MM.1S (cell line): ENCODE data around the gene BEST4.
"Not testable (repeated sequence)": the region's sequence is repeated elsewhere in the genome, so short reads cannot be mapped to it uniquely, and the experiment has no call there.

Experiments used
- DNase-seq: peaks from one replicate; pipeline ENCODE4 v3.0.0-alpha.2; 2015
- H2AFZ ChIP-seq: fragments of 300-600 bp; sonication (generic); 2 replicates; pipeline ENCODE4 v1.6.0; 2016; ENCODE audit warnings: antibody characterized with exemption, low read length
- H3F3A ChIP-seq: fragments of 300-600 bp; sonication (generic); 2 replicates; pipeline ENCODE4 v1.6.1; 2016; ENCODE audit warnings: mild to moderate bottlenecking, antibody characterized with exemption, low read length, moderate library complexity, mixed read lengths; ENCODE audit not compliant: insufficient read depth
- H3K27ac ChIP-seq: fragments of 300-600 bp; sonication (generic); 2 replicates; pipeline ENCODE4 v1.5.1; 2016; ENCODE audit warnings: mild to moderate bottlenecking, low read length
- H3K27me3 ChIP-seq: fragments of 300-600 bp; sonication (generic); replicated peaks from 2 replicates; pipeline ENCODE4 v1.6.0; 2016; ENCODE audit warnings: low read length; ENCODE audit not compliant: insufficient read depth
- H3K36me3 ChIP-seq: fragments of 300-600 bp; sonication (generic); replicated peaks from 2 replicates; pipeline ENCODE4 v1.6.1; 2016; ENCODE audit warnings: mild to moderate bottlenecking, low read length, mixed read lengths; ENCODE audit not compliant: insufficient read depth
- H3K4me1 ChIP-seq: fragments of 300-600 bp; sonication (generic); 2 replicates; pipeline ENCODE4 v1.6.1; 2016; ENCODE audit warnings: low read length, mixed read lengths
- H3K4me2 ChIP-seq: fragments of 300-600 bp; sonication (generic); 2 replicates; pipeline ENCODE4 v1.6.0; 2016; ENCODE audit warnings: low read depth, low read length
- H3K4me3 ChIP-seq: fragments of 300-600 bp; sonication (generic); 2 replicates; pipeline ENCODE4 v1.5.1; 2016; ENCODE audit warnings: low read length, mixed read lengths
- H3K79me2 ChIP-seq: fragments of 300-600 bp; sonication (generic); 2 replicates; pipeline ENCODE4 v1.6.1; 2016; ENCODE audit warnings: mixed run types, low read length, mixed read lengths
- H3K9ac ChIP-seq: fragments of 300-600 bp; sonication (generic); 2 replicates; pipeline ENCODE4 v1.6.1; 2016; ENCODE audit warnings: low read length, mixed read lengths
- H3K9me2 ChIP-seq: fragments of 300-600 bp; sonication (generic); replicated peaks from 2 replicates; pipeline ENCODE4 v1.6.1; 2016; ENCODE audit warnings: mild to moderate bottlenecking, low read length, mixed read lengths; ENCODE audit not compliant: insufficient read depth
- H3K9me3 ChIP-seq: fragments of 300-600 bp; sonication (generic); replicated peaks from 2 replicates; pipeline ENCODE4 v1.6.1; 2016; ENCODE audit warnings: mild to moderate bottlenecking, low read length, mixed read lengths; ENCODE audit not compliant: insufficient read depth
- H4K20me1 ChIP-seq: fragments of 300-600 bp; sonication (generic); 2 replicates; pipeline ENCODE4 v1.6.1; 2016; ENCODE audit warnings: mild to moderate bottlenecking, low read length, moderate library complexity, mixed read lengths; ENCODE audit not compliant: insufficient read depth
- EZH2 ChIP-seq: fragments of 300-600 bp; sonication (generic); optimal IDR thresholded peaks from 2 replicates; pipeline ENCODE3; 2017; ENCODE audit warnings: low read depth, mild to moderate bottlenecking, antibody characterized with exemption, low read length, mixed read lengths
- EZH2phosphoT487 ChIP-seq: fragments of 300-600 bp; sonication (generic); IDR thresholded peaks from 2 replicates; pipeline ENCODE4 v1.6.1; 2018; ENCODE audit warnings: antibody characterized with exemption, low read length
- TF ChIP-seq, protein P1 (sequence below): fragments of 300-600 bp; sonication (generic); IDR thresholded peaks from 2 replicates; pipeline ENCODE4 v1.5.1; 2016; ENCODE audit warnings: antibody characterized with exemption, low read length, mixed read lengths

Gene BEST4

GRCh38 chr1:44775078-44775929, 12.7 kb downstream of the BEST4 start, which contains the start of gene RPS8:
Gene RPS8 (plus strand): TSS chr1:44775540. CDS start chr1:44775597, 57 bp downstream.
- TF ChIP-seq, protein P1, sequence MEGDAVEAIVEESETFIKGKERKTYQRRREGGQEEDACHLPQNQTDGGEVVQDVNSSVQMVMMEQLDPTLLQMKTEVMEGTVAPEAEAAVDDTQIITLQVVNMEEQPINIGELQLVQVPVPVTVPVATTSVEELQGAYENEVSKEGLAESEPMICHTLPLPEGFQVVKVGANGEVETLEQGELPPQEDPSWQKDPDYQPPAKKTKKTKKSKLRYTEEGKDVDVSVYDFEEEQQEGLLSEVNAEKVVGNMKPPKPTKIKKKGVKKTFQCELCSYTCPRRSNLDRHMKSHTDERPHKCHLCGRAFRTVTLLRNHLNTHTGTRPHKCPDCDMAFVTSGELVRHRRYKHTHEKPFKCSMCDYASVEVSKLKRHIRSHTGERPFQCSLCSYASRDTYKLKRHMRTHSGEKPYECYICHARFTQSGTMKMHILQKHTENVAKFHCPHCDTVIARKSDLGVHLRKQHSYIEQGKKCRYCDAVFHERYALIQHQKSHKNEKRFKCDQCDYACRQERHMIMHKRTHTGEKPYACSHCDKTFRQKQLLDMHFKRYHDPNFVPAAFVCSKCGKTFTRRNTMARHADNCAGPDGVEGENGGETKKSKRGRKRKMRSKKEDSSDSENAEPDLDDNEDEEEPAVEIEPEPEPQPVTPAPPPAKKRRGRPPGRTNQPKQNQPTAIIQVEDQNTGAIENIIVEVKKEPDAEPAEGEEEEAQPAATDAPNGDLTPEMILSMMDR = no peak
- TF ChIP-seq EZH2phosphoT487 (no peak), EZH2 (no peak)
- H2AFZ ChIP-seq = peak within 1 kb of the TSS; percentile 98
- peaks cover 18% of the 10 kb centered on the region for H3K36me3 ChIP-seq
- no peaks in the 10 kb centered on the region for H3K9me2 ChIP-seq
- no peaks in the 10 kb centered on the region for H3K27me3 ChIP-seq
- H3K9me3 ChIP-seq = no peaks in the 10 kb centered on the region
- peak within 1 kb of the TSS; percentile 90 for H3K9ac ChIP-seq
- DNase-seq = peak; percentile 96
- peaks cover 11% of the 10 kb centered on the region; the same call in 1 of the 2 replicates for H4K20me1 ChIP-seq
- peaks cover 36% of the 10 kb centered on the region for H3F3A ChIP-seq
- peak within 1 kb of the TSS; percentile 67 for H3K27ac ChIP-seq
- peak within 1 kb of the TSS; percentile 99 for H3K4me2 ChIP-seq
- H3K79me2 ChIP-seq = peaks cover 41% of the 10 kb centered on the region
- 0 out of 2 replicates have a peak, but pooled peaks cover 7% of the 10 kb centered on the region for H3K4me1 ChIP-seq
- peak within 1 kb of the TSS; percentile 98 for H3K4me3 ChIP-seq

GRCh38 chr1:44766421-44766820, 21.5 kb downstream of the BEST4 start:
- H3K79me2 ChIP-seq, H3K27me3 ChIP-seq, H3K9me3 ChIP-seq, H3K4me2 ChIP-seq, H2AFZ ChIP-seq, H3K4me3 ChIP-seq, H3K9ac ChIP-seq, H4K20me1 ChIP-seq, DNase-seq, H3F3A ChIP-seq, H3K9me2 ChIP-seq, H3K4me1 ChIP-seq, H3K27ac ChIP-seq: not testable (repeated sequence)
- peaks cover 14% of the 10 kb centered on the region for H3K36me3 ChIP-seq

DNA sequence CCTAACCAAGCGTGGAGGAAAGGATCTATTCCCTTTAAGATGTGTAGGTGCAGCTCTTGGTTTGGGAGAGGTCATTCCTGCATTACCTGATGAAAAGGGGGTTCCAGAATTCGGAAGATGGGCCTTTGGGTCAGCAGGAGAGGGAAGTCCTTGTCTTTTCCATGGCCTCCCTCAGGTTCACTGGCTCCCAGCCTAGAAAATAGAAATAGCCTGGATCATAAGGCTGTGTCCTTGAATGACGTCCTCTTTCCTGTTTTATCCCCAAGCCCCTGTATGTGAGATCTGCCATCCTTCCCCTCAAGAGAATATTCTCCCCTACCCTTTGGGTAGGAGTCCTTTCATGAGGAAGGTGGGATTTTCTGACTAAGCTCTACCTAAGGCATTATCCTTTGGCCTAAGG, 27.1 kb downstream of the BEST4 start:
- Histone ChIP-seq H3K27ac (no peak overlapping the region), H3K9me2 (no peaks in the 10 kb centered on the region), H3K36me3 (peaks cover 13% of the 10 kb centered on the region; the same call in 1 of the 2 replicates), H2AFZ (no peak overlapping the region), H3K9ac (no peak overlapping the region), H3K4me1 (peaks cover 5% of the 10 kb centered on the region), H3K4me2 (no peak overlapping the region), H3K27me3 (no peaks in the 10 kb centered on the region), H3K9me3 (no peaks in the 10 kb centered on the region), H3K4me3 (no peak overlapping the region), H3F3A (no peaks in the 10 kb centered on the region), H4K20me1 (no peaks in the 10 kb centered on the region), H3K79me2 (no peaks in the 10 kb centered on the region; the same call in 1 of the 2 replicates)
- TF ChIP-seq EZH2phosphoT487 (no peak), EZH2 (no peak)
- TF ChIP-seq, protein P1 = no peak
- no peak for DNase-seq

GRCh38 chr1:44759077-44759476, 28.9 kb downstream of the BEST4 start:
- H3K9me2 ChIP-seq = no peaks in the 10 kb centered on the region
- no peak overlapping the region for H3K4me2 ChIP-seq
- no peak overlapping the region for H3K27ac ChIP-seq
- peaks cover 5% of the 10 kb centered on the region for H3K4me1 ChIP-seq
- H3K9ac ChIP-seq = no peak overlapping the region
- no peaks in the 10 kb centered on the region for H3K9me3 ChIP-seq
- H2AFZ ChIP-seq = no peak overlapping the region
- no peaks in the 10 kb centered on the region for H3F3A ChIP-seq
- no peaks in the 10 kb centered on the region for H3K27me3 ChIP-seq
- no peaks in the 10 kb centered on the region; the same call in 1 of the 2 replicates for H3K79me2 ChIP-seq
- no peak overlapping the region for H3K4me3 ChIP-seq
- DNase-seq = no peak
- no peaks in the 10 kb centered on the region for H4K20me1 ChIP-seq
- peaks cover 16% of the 10 kb centered on the region; the same call in 1 of the 2 replicates for H3K36me3 ChIP-seq
- TF ChIP-seq, protein P1 = no peak
- TF ChIP-seq EZH2phosphoT487 = no peak
